HG03354 (cell line): Measurements from ENCODE around the gene RASAL1.

Source experiments
- ATAC-seq: cut with Tn5 transposase; IDR thresholded peaks from one replicate; pipeline ENCODE4 v1.9.1; 2021; ENCODE audit warnings: mild to moderate bottlenecking; ENCODE audit not compliant: unreplicated experiment, poor library complexity, severe bottlenecking

Gene RASAL1

GRCh38 chr12:113103756-113104450, 31.7 kb downstream of the RASAL1 start:
- no peak for ATAC-seq

- no peak for ATAC-seq
These were observed 32.8 kb downstream of the RASAL1 start for GRCh38 chr12:113102811-113103210.

GRCh38 chr12:113101751-113102150, 33.8 kb downstream of the RASAL1 start:
- ATAC-seq: no peak

- ATAC-seq: no peak
These were observed 35.8 kb downstream of the RASAL1 start for GRCh38 chr12:113099764-113100163.

GRCh38 chr12:113099364-113099763, 36.2 kb downstream of the RASAL1 start:
- no peak for ATAC-seq

DNA sequence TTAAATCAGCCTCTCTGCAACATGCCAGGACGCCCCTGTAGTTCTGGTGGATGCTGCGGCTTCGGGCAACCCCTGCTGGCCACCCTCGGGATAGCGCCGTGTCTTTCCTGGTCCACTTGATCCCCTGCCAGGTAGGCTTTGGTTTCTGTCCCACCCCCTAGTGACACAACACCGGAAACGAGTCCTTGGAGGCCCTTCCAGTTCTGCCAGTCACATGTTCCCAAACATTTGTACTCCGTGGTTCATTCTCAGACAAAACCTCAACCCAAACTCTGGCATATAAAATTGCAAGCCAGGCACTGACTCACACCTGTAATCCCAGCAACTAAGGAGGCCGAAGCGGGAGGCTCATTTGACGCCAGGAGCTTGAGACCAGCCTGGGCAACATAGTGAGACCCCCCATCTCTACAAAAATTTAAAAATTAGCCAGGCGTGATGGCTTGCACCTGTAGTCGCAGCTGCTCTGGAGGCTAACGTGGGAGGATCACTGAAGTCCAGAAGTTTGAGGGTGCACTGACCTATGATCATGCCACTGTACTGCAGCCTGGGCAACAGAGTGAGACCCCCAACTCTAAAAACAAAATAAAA, 37.0 kb downstream of the RASAL1 start:
- peak; percentile 72 for ATAC-seq

DNA sequence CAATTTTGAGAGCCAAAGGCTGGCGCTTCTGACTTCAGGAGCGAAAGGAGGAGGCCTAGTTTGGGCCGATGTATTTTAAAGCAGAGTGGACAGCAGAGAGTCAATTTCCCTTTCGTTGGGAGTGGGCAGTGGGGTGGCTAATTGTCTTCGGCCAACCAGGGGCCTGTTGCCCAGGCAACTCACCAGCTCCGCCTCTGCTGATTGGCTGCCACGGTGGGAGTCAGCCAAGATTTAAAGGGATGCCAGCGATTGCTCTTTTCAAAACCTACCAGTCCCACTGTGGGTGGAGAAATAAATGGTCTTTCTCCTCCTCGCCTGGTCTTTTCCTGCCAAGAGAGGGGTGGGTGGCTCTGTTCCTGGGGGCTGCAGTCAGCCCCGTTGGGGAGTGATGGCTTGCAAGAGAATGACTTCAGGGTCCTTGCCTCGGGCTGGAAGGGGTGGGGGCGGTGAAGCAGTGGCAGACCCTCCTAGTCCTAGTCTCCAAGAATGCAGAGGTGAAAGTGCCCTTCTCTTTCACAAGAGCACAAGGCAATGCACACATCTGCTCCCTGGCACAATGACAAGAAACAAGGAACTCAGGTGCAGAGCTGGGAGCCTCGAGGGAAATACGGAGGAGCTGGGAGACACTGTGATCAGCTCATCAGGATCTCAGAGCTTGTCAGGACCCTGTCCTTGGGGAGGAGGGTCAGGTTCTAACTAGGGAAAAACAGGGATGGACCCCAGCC, 37.7 kb downstream of the RASAL1 start:
- ATAC-seq: no peak

DNA sequence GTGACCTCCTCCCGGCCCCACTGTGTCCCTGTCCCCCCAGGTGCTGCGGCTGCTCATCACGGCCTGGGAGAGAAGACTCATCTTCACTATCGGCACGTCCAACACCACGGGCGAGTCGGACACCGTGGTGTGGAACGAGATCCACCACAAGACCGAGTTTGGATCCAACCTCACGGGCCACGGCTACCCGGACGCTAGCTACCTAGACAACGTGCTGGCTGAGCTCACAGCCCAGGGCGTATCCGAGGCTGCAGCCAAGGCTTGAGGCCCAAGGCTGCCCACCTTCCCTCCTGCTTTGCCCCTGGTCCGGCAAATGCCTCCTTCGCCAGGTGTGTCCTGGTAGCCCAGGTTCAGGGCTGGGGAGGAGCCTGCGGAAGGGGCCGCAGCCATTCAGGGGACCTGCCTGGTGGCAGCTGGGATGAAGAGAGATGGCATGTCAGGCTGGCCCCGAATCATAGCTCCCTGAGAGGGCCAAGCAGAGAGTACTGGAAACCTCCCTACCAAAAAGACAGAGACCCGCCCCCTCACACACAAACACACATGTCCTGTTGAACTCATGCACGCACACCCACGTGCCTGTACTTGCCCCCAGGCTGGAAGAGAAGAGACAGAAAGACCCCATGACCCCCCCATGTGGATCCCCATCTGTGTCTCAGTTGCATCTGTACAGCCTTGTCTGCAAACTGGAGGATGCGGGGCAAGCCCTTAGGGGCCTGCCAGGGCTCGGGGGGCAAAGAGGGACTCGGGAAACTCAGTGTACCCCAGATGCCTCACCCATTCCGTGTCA, 38.7 kb downstream of the RASAL1 start:
- no peak for ATAC-seq

DNA sequence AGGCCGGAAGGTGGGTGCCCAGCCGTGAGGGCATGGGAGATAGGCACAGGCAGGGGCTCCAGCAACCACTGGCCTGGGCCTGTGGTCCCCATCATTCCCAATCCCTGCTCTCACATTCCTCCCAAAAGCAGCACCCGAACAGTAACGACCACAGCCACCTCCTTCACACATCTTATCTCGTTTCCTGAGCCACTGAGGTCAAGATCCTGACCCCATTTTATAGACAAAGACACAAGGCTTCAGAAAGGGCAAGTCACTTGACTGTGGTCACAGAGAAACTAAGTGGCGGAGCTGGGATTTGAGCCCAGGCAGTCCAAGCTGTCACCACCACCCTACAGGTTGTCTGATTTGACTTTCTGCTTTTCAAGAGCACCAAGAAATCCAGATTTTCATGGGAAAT, 40.2 kb downstream of the RASAL1 start:
- ATAC-seq: no peak

DNA sequence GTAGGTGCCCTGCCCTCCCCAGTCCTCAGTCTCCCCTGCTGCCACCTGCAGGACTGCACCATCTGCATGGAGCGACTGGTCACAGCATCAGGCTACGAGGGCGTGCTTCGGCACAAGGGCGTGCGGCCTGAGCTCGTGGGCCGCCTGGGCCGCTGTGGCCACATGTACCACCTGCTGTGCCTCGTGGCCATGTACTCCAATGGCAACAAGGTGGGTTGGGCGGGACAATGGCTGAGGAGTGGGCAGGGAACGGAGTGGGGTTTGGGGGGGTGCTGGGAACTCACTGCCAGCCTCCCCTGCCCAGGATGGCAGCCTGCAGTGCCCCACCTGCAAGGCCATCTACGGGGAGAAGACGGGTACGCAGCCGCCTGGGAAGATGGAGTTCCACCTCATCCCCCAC, 40.8 kb downstream of the RASAL1 start:
- ATAC-seq: no peak

DNA sequence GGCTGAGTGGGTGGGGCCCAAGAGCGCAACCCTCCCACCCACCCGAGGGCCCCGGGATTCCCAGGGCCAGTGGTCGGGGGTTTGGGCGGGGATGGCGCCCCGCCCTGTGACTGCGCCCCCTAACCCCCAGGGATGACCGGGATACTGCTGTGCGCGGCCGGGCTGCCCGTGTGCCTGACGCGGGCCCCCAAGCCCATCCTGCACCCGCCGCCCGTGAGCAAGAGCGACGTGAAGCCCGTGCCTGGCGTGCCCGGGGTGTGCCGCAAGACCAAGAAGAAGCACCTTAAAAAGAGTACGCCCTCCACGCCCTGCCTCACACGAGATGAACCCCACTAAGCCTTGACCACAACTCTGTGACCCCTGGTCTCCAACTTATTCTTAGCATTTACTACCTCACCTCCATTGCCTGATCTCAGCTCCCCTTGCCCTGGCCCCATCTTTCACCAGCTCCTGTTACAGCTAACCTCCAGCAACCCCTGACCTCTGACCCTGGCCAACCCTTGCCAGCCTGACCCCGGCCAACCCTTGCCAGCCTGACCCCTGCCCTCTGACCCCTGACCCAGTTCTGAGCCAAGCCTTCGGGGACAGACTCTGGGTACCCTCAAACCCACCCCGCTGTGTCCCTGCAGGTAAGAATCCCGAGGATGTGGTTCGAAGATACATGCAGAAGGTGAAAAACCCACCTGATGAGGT, 42.0 kb downstream of the RASAL1 start:
- ATAC-seq: no peak

- ATAC-seq: peak; percentile 51
These were observed 42.8 kb downstream of the RASAL1 start for GRCh38 chr12:113092607-113093408.

DNA sequence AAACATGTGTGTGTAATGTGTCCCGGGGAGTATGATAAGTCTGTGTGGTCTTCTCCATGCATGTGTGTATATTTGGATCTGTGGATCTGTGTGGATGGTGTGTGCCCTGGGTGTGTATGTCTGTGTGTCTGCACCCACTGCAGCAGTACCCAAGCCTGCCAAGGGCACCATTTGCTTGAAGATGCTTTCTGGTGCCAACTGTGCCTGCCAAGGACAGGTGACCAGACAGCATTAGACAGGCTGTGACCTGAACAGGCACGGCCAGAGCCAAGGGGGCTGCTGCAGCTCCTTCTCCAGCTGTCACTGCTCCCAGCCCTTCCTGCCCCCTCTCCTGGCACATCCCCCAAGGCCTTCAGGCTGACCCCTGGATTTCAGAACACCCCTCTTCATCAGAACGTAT, 44.1 kb downstream of the RASAL1 start:
- no peak for ATAC-seq

DNA sequence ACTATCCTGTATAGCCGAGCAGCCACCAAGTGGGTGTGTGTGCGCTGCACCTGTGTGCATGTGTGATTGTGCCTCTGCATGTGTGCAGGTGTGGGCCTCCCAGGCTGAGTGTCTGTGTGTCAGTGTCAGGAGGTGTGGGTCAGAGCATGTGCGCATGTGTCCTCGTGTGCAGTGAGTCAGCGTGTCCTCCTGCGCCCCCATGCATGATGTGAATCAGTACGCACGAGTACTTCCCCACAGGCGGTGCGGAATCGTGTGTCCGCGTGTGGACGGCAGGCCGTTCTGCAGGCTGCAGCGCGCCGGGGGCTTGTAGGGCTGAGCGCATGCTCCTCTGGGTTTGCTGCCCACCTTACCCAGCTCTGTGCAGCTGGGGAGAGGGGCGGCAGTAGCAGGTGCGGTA, 44.8 kb downstream of the RASAL1 start:
- ATAC-seq: no peak

DNA sequence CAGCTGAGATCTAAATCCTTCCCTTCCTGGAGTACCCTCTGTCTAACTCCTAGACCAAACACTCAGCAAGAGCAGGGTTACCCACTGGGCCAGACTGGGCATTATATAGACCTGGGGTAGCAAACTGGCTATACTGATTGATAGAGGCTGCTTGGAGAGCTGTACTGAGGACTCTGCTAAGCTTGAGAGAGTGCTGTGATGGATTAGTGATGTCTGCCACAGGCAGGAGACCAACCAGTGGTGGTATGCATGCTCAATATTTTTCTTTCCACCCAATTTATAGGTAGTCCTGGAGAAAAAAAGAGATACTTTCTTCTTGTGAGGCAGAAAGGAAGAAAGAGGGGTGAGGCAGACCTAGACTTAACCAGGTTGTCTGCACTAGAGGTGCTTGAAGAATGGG, 45.7 kb downstream of the RASAL1 start:
- ATAC-seq: no peak

GRCh38 chr12:113088971-113089756, 46.4 kb downstream of the RASAL1 start:
- no peak for ATAC-seq

DNA sequence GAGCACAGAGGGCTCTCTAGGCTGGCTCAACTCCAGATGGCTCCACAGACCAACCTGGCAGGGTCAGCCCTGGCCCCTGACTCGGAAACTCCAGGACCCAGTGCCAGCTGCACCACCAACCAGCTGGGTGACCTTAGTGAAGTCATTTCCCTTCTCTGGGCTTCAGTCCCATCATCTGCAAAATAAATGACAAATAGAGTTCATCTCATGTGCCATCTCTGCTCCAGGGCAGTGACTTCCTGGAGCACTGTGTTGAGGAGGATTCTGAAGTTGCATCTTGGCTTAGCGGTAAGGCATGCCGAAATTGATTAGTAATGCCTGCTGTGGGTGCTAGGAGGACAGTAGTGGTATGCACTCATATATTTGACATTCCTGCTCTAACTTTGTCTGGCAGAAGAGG, 47.5 kb downstream of the RASAL1 start:
- ATAC-seq: no peak

GRCh38 chr12:113087193-113087592, 48.4 kb downstream of the RASAL1 start:
- no peak for ATAC-seq
